IPS-NIHi7 (cell line): Measurements from ENCODE around the gene PDE4D.

Source experiments
- DNase-seq: peaks from one replicate; pipeline ENCODE4 v3.0.0; 2012; ENCODE audit warnings: mixed read lengths; ENCODE audit errors: extremely low spot score

Gene PDE4D

DNA sequence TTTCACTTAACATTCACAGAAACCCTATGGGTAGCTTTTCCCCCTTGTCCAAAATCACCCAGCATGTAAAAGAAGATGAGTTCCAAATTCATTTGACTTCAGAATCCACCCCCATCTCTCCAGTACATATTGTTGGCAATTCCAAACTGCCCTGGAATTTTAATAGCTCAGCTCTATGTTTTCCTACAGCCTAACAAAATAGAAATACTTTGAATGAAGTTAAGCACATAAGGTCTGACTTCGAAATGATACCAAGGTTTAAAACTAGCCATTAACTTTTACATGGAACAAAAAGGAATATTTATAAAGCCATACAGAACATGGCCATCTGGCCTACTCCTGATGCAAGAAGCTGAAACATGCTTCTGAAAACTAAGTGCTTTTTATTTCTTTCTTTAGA, 634.3 kb downstream of the PDE4D start:
- no peak for DNase-seq

DNA sequence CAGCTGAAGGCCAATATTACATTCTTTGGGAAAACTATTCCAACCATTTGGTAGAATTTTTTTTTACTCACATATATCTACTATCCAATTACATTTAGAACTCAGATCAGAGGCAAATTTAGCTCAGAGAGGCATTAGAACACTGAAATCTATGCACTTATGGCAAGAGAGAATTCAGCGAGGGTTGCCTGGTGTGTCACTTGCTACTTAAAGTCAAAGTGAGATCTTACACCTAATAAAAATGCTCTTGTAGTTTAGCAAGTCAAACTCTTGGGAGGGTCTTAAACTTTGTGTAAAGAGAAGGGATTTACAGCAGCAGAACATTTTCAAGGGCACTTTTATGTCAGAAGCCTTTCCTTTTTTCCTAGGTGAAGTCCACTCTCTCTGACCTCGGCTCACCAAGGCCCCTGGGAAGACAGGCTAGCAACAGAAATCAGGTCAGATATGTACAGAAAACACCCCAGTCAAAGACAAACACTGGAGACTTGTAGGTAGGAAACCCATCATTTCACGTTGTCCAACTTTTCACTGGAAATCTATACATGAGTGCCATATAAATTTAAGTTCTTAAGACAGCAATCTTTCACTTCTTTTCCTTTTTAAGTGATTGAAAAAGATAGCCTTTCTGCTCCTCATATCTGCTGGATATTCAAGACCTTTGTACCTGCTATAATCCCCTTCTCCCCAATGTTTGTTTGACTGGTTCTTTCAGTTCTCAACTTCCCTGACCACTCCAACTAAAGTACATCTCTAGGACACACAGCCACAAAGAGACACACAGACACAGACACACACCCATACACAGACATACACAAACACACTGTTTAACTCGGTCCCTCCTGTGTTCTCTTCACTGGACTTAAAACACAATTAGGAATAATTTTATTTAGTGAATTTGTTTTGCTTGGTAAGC, 635.8 kb downstream of the PDE4D start:
- DNase-seq: no peak

DNA sequence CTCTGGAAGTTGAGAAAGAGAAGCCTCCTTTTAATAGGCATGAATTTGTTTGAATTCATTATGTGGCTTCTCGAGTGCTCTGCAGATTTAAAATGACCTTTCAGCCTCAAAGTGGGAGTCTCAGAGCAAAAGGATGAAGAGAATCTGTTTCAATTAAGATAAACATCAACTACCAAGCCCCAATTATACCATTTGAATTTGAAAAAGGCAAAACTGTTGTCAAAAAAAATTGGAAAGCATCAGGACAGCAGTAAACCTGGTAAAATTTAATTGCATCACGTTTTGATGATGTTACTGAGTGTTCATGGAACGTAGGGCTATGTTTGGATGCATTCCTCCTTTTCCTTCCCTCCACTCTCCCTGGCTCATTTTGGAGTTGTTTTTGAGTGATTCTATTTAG, 637.2 kb downstream of the PDE4D start:
- no peak for DNase-seq

DNA sequence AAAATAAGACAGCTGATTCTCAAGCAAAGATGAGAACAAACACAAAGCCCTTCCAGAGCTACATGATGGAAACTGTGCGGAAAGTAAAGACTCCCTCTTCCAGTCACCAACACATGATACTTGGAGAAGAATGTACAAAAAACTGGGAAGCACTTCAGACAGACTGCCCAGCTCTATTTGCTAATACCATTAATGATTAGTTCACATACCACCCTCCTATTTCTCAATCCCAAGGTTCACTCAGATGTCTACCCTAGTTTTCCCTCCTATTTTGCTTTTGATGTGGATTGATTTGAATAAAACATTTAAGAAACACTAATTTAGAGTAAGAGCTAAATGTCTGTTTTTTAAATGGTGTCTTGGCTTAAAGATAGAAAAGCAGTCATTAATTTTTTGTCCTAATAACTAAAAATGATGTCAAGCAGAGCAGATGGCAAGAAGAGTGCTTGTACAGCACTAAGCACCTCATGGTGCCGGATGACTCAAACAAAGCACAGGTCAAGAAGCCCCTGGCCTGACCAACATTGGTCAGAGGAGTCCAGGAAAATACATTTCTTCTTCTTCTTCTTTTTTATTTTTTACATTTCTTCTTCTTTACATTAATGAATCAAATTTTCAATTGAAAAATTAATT, 639.4 kb downstream of the PDE4D start:
- no peak for DNase-seq

DNA sequence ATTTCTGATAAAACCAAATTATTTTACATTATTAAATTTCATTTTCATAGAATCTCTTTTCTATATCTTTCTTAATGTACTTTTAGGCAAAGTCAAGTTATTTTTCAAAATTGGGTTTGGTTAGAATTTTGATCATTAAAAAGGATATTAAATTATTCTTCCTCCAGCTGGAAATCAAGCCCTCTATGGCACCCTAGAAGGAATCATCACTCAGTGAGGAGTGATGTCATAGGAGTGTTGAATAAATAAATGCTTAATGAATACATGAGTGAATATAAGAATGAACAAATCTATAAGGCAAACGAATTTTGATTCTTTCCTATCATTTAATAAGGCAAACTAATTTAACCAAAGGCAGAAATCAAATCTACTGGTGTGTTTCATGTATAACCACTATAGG, 639.9 kb downstream of the PDE4D start:
- no peak for DNase-seq

DNA sequence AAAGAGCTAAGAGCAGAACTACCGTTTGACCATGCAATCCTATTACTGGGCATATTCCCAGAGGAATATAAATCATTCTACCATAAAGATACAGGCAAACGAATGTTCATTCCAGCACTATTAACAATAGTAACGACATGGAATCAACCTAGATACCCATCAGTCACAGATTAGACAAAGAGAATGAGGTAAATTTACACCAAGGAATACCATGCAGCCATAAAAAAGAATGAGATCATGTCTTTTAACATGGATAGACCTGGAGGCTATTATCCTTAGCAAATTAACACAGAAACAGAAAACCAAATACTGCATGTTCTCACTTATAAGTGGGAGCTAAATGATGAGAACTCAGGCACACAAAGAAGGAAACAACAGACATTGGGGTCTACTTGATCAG, 641.9 kb downstream of the PDE4D start:
- no peak for DNase-seq

DNA sequence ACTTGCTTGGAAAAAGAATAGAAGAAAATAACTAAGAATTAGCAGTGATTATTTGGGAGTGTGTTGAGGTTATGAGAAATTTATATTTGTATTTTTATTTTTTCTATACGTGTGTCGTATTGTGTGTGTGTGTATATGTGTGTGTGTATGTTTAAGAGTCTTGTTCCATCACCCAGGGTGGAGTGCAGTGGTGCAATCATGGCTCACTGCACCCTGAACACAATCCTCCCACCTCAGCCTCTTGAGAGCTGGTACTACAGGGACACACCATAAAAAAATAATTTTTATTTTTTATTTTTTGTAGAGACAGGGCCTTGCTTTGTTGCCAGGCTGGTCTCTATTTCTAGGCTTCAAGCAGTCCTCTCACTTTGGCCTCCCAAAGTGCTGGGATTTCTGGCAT, 643.8 kb downstream of the PDE4D start:
- DNase-seq: no peak

DNA sequence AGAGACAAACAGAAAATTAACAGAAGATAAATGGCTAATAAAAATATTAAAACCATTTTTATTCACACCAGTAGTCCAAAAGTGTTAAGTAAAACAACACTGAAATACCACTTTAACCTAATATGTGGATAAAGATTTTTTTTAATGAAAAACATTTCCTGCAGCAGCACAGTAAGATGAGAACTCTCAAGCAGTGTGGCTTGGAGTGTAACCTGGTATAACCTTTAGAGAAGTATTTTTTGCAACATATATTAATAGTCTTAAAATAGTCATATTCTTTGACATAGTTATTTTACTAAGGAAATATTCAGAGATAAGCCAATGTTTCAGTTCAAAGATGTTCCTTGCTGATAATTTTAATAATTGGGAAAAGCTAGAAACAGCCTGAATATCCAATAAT, 644.4 kb downstream of the PDE4D start:
- DNase-seq: no peak

DNA sequence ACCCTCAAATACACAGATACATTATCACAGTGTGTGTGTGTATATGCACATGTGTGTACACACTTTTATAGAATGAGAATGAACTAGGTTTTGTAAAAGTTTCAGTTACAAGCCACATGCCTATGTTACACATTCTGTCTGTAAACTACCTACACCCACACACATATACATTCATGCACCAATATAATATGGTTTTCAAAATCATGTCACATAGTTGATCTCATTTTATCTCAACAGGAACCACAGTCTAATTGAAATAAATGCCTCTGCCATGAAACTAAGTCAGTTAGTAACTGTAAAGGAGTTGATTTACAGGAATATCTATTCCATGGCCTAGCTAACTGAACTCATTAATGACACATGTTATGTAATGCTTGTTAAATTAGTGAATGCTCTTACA, 646.6 kb downstream of the PDE4D start:
- DNase-seq: no peak

DNA sequence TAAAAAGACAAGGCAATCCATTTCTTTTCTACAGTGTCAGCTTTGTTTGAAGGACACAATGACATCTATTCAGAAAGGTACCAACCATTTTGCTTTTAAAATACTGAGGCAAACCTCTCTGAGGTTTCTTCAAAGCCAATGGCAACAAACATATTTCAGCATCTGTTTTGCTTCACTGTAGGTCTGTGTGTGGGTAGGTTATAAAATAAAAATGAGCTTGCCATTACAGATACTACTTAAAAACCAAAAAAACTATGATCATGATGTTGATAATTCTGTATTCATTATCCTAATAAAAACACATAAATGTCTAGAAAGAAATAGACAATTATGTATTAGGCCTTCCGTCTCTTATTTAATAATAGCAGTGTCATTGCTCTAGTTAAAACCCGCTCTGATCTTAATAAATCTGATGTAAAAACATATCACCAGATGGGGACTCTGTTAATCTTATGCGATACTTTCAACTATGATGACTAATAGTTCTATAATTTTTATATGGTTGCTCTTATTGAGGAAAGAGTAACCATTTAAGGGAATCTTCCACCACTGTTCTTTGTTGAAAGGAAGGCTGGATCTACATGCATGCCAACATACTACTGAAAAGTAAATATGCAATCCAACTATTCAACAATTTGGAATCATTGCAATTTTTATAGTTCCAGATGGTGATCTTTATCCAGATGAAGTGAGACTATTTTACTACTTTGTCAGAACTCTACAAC, 647.2 kb downstream of the PDE4D start:
- no peak for DNase-seq

DNA sequence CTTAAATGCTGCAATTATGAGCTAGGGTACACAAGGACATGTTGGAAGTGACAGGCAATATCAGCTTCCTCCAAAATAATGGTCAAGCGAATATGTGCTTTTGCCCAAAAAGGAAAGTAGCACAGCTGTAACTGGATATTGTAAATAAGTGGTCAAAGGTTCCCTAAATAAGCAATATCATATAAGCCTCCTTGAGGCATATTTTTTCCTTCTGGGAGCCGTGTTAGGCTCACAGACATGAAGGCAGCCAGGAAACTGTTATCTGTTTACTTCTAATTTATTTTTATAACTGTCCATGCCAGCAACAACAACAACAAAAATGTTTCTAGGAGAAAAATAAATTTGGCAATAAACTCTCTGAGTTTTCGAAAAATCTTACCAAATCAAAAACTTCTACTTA, 648.3 kb downstream of the PDE4D start:
- DNase-seq: no peak

DNA sequence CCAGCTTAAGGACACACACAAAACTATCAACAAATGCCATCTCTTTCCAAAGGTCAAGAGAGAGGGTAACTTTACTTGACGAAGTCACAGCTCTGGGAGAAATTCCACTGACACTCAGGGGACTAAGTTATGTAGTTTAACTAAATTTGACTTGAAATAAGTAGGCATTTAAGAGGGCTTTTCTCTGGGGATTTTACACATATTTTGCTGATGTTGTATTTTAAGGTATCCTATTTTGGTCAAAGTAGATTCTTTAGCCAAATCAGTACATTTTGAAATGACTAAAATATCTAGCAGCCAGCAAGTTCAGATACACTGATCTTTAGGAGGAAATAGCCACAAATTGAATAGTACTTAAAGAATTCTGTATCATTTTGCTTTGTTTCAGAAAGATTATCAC, 652.0 kb downstream of the PDE4D start:
- no peak for DNase-seq

DNA sequence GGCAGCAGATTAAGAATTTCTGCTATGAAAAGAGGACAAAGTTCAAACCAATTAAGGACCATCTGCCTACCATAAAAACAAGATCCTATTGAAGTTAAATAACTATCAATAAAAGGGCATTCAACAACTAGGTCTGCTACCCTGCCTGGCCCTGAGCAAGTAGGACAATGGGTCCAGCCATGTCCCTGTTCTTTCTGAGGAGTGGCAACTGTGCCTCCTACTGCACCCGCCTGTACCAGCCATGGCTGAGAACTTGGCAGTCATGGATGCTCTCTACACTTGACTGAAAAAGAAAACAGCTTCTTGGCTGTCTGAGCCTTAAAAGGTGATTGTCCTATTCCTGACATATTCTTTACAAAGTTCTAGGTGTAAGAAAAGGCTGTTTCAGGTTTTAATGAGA, 652.4 kb downstream of the PDE4D start:
- DNase-seq: no peak

DNA sequence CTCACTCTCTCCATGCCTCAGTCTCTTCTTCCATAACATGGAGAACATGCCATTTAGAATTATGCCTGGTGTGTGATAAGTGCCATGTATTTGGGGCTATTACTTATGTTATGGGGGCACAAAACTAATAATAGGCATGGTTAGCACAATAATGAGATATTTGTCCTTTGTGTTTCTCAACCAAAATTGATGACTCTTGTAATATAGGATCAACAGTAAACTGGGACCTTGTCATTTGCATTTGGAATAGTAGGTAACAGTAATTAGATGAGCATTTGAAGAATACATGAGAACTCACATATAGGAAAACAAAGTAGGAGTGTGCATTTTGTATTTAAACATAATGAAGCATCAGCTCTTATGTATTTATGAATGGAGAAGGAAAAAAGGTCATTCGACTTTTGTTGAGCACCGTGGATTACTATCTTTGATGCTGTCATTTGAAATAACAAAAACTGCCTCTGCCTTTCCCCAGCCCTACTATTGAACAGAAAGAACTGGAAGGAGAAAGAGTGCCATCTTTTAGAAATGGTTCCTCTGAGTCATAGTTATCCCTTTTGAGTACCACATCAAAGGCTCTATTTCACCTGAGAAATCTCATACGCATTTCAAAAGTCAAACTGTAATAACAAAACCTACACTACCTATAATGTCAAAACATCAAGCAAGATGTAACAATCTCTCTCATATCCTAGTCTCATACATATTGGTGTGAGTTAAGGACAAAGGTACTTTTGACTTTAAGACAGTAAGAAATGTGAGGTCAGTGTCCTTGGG, 655.2 kb downstream of the PDE4D start:
- DNase-seq: no peak

DNA sequence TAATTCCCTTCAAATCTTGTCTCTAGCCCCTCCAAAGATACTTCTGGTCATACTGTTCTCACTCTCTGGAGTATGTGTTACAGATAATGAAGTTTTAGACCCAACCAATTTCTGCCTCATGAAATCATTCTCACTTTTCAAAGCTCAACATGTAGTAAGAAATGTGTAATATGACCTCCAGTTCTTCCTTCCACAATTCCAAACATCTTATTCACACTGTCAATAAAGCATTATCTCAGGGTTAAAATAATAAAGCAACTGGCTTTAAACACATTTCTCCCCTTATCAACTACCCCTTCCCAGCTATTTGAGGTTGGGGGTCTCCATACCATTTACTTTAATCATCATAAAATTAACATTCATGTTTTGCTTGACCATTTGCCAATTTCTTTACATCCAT, 656.5 kb downstream of the PDE4D start:
- DNase-seq: no peak

DNA sequence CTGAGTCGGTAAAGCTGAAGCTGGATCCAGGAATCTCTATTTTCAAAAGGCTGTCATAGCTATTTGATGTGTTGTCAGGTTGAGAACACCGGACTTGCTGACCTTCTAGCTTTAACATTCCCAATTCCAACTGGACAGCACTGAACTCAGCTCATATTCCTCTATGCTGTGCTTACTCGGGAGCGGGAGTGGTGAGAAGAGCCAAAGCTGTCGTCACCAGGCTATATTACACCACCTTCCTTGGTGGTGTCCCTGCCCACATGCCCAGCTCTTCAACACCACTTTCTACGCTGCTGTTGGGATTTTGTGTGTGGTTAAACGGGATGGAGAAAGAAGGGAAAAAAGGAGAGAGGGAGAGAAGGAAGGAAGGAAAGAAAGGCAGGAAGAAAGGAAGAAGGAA, 657.1 kb downstream of the PDE4D start:
- no peak for DNase-seq

DNA sequence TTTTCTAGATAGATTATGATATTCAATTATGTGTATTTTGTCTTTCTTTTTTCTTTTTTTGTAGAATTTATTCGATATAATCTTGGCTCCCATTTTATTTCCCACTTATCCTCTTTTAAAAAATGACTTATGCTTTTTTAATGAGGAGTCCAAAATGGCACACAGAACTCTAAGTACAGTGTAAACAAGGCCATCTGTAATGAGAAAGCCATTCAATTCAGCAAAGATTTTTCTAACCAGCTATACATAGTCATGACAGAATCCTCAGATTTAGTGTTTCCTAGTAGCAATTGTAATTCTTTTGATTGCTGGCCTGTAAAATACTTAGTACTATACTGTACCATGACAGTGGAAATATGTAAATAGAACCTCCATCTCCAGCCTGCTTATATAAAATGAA, 659.3 kb downstream of the PDE4D start:
- no peak for DNase-seq

DNA sequence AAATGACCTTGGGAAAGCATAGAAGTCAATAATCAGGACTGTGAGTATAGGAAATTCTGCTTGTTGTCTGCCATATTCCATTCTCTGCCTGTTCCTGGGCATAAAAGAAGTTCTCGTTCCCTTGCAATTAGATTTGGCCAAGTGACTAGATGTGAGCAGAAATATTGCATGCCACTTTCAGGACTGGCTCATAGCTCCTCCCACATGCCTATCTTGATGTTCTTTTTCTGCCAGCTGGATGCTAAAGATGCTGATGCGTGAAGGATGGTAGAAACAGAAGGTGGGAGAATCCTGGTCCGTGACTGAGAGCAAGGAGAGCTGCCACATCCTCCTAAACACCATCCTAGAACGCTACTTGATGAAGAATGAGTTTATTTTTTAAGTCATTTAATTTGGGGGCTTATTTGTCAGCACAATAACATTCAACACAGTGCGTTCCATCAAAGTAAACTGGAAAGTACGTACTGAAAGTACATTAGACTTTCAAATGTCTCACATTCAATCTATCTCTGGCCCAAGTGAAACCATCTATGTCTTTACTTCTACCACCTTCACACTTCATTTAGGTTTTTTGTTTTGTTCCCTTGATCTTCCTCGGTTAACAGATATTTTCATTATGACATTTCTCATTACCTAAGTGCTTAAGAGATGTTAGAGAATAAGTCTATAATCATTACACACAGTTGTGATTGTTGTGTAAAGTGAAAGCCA, 662.1 kb downstream of the PDE4D start:
- no peak for DNase-seq

DNA sequence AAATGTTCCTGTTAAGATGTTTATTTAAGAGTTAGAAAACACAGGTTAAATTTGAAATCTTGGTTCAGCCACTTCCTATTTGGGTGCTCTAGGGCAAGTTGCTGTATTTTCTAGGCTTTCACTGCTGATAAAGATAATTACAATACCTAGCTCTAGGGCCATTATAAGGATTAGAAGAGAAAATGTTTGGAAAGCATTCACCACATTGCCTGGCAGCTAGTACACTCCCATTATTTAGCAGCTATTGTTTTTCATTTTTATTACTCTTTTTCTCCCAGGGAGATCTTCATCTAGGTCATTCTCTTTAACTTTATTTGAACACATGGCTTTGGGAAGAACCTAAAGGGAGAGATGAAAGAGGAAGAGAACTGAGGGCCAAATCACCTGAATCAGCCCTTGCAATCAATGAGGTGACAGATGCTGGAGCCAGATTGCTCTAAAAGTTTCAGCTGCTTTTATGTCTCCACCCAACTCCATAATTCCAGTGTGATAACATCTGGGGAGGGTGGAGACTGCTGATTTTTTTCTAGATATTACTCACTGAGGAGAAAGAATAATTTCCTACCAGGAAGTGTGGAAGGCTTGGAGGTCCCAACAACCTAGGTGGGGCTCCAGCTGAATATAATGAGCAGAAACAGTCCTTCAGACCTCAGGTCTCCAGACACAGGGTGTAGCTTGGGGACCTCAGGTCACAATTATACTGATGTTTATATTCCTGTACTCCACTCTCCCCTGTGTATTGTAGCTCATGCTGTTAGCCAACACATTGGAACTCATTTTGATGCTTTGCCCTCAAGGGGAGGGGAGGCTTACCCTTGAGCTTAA, 670.6 kb downstream of the PDE4D start:
- DNase-seq: no peak

DNA sequence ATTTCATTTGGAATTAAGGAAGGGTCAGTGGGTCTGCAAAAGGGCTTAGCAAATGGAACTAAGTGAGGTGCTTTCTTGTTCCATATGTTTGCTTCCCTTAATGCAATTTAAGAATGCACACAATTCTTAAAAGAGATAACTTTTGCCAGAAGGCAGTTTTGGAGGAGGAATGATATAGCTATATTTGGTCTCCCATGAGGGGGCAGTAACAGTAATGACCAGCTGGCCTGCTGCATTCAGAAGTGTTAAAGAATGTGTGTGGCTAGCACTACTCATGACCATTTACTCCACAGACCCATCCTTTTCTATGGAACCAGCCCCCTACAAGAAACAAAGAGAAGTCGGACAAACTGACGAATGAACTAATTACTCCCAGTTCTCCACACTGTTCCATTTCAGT, 671.8 kb downstream of the PDE4D start:
- no peak for DNase-seq
